CD4-positive, alpha-beta T cell treated with Interleukin-2 at 100 ng/mL for 4 hours (primary cell): ENCODE data around the gene BAD.
A peak's percentile ranks its signal among the peaks of the same experiment; 100 is the strongest.

Source experiments
- DNase-seq: peaks from one replicate; pipeline ENCODE4 v3.0.0-alpha.2; 2020; ENCODE audit warnings: low spot score

BAD gene

GRCh38 chr11:64244107-64244506 lies 40.4 kb downstream of the BAD start:
- no peak for DNase-seq

GRCh38 chr11:64243236-64243854 lies 41.1 kb downstream of the BAD start:
- no peak for DNase-seq

GRCh38 chr11:64241491-64242374 lies 42.7 kb downstream of the BAD start:
- DNase-seq, result no peak

GRCh38 chr11:64241241-64241490 lies 43.3 kb downstream of the BAD start:
- peak; percentile 100 for DNase-seq

GRCh38 chr11:64240435-64241240 lies 43.8 kb downstream of the BAD start, which contains the start of gene FKBP2:
Gene FKBP2 (plus strand): TSS chr11:64241095. CDS start chr11:64242388, 1,293 bp downstream.
- DNase-seq, result peak; percentile 98

GRCh38 chr11:64239662-64240434 lies 44.6 kb downstream of the BAD start:
- DNase-seq, result no peak

- DNase-seq, result no peak
These were observed 45.5 kb downstream of the BAD start for GRCh38 chr11:64238999-64239398.

- DNase-seq, result no peak
These were observed 46.4 kb downstream of the BAD start for GRCh38 chr11:64238076-64238475.

- DNase-seq, result no peak
These were observed 46.9 kb downstream of the BAD start for GRCh38 chr11:64237484-64237951.

GRCh38 chr11:64235437-64236161 lies 48.9 kb downstream of the BAD start:
- DNase-seq, result no peak

GRCh38 chr11:64234647-64235379 lies 49.7 kb downstream of the BAD start:
- DNase-seq, result peak; percentile 43

- peak; percentile 74 for DNase-seq
These were observed 50.4 kb downstream of the BAD start, which contains the start of gene VEGFB for GRCh38 chr11:64233913-64234586. Gene VEGFB (plus strand): TSS chr11:64234584. CDS start chr11:64234834, 250 bp downstream.

GRCh38 chr11:64232967-64233315 lies 51.5 kb downstream of the BAD start:
- no peak for DNase-seq

- no peak for DNase-seq
These were observed 52.1 kb downstream of the BAD start for GRCh38 chr11:64232182-64232966.

GRCh38 chr11:64231546-64231945 lies 52.9 kb downstream of the BAD start:
- DNase-seq, result no peak

GRCh38 chr11:64230985-64231365 lies 53.5 kb downstream of the BAD start:
- no peak for DNase-seq

- peak; percentile 88 for DNase-seq
These were observed 54.1 kb downstream of the BAD start, which contains the start of gene DNAJC4 for GRCh38 chr11:64230171-64230984. Gene DNAJC4 (plus strand): TSS chr11:64230548. CDS start chr11:64230855, 307 bp downstream.

- no peak for DNase-seq
These were observed 54.7 kb downstream of the BAD start for GRCh38 chr11:64229744-64230170.
